HepG2 (cell line): ENCODE results near the gene CTDSP1. TPM values are rescaled to one million over a fixed set of nuclear protein-coding genes. Genes with fewer than 3 reads are reported as not detected.

Source experiments
- GTF2F1 ChIP-seq: fragments of 150-350 bp; IDR thresholded peaks from 2 replicates; pipeline ENCODE4 v1.6.1; 2014; ENCODE audit warnings: low read length
- HNRNPL ChIP-seq: fragments of 200-400 bp; formaldehyde crosslinking; IDR thresholded peaks from 2 replicates; pipeline ENCODE4 v1.6.1; 2017; ENCODE audit warnings: mild to moderate bottlenecking, low read depth, low read length
- KLF11 ChIP-seq: IDR thresholded peaks from 2 replicates; pipeline ENCODE4 v1.6.1; 2016; ENCODE audit warnings: missing compliant biosample characterization
- MAF1 ChIP-seq: sonication (generic); formaldehyde crosslinking; IDR thresholded peaks from 2 replicates; pipeline ENCODE4 v1.5.0; 2020; ENCODE audit warnings: missing genetic modification reagents, borderline replicate concordance
- ONECUT2 ChIP-seq: sonication (generic); formaldehyde crosslinking; IDR thresholded peaks from 2 replicates; pipeline ENCODE4 v1.4.0; 2020; ENCODE audit warnings: missing genetic modification reagents
- PHF5A ChIP-seq: IDR thresholded peaks from one replicate; pipeline ENCODE4 v1.6.1; 2018; ENCODE audit warnings: low read depth, missing genetic modification reagents; ENCODE audit not compliant: unreplicated experiment
- SRSF9 ChIP-seq: fragments of 200-400 bp; formaldehyde crosslinking; IDR thresholded peaks from 2 replicates; pipeline ENCODE4 v1.6.1; 2018; ENCODE audit warnings: borderline replicate concordance, mild to moderate bottlenecking, low read depth, low read length; ENCODE audit not compliant: insufficient read depth, poor library complexity, severe bottlenecking
- polyA plus RNA-seq, 8 experiments: library from polyadenylated mRNA; depleted of rRNA in 3 of 8; stranded (reverse) in 7 of 8; unstranded in 1 of 8; fragments of >200 nt; fragmentation: Illumina TruSeq in 4 of 8; extraction: Trizol in 4 of 8; gene quantifications; 2 replicates each; pipeline versions ENCODE4 v1.2.1 to v1.2.3, GENCODE V29; 2011 to 2016; ENCODE audit warnings: low read depth in 4 of 8, missing spikeins in 1 of 8, mixed read lengths in 1 of 8; ENCODE audit not compliant: insufficient read depth in 1 of 8
- total RNA-seq, 5 experiments: library from RNA; depleted of rRNA; stranded (reverse); fragments of >200 nt; fragmentation: Illumina TruSeq; extraction: Trizol; gene quantifications; 2 replicates each; pipeline ENCODE4 v1.2.3, GENCODE V29; 2016; ENCODE audit warnings: low read depth in 1 of 5
- TF ChIP-seq, protein P1 (sequence below): sonication (generic); formaldehyde crosslinking; IDR thresholded peaks from 2 replicates; pipeline ENCODE4 v1.4.0; 2020; ENCODE audit warnings: low read depth, missing genetic modification reagents
- TF ChIP-seq, protein P2 (sequence below): sonication (generic); formaldehyde crosslinking; IDR thresholded peaks from 2 replicates; pipeline ENCODE4 v1.5.1; 2020; ENCODE audit warnings: missing genetic modification reagents, mild to moderate bottlenecking, borderline replicate concordance
- TF ChIP-seq, protein P3 (sequence below): sonication (generic); formaldehyde crosslinking; IDR thresholded peaks from 2 replicates; pipeline ENCODE4 v1.4.0; 2020; ENCODE audit warnings: missing genetic modification reagents
- TF ChIP-seq, protein P4 (sequence below): sonication (generic); formaldehyde crosslinking; conservative IDR thresholded peaks from 2 replicates; pipeline ENCODE4 v1.4.0; 2020; ENCODE audit warnings: missing genetic modification reagents
- TF ChIP-seq, protein P5 (sequence below), 2 experiments: sonication (generic) in 1 of 2; formaldehyde crosslinking in 1 of 2; IDR thresholded peaks; 2 replicates each; pipeline versions ENCODE4 v1.4.0 to v1.6.1; 2016 to 2020; ENCODE audit warnings: borderline replicate concordance in 1 of 2, low read depth in 1 of 2, mild to moderate bottlenecking in 1 of 2, missing genetic modification reagents in 1 of 2

CTDSP1 gene
- total and polyA plus RNA-seq, 2 of the 13 experiments (the other 11 are each of a cell fraction or from before 2014, with no cell fraction given): 91.0 to 268 TPM

DNA sequence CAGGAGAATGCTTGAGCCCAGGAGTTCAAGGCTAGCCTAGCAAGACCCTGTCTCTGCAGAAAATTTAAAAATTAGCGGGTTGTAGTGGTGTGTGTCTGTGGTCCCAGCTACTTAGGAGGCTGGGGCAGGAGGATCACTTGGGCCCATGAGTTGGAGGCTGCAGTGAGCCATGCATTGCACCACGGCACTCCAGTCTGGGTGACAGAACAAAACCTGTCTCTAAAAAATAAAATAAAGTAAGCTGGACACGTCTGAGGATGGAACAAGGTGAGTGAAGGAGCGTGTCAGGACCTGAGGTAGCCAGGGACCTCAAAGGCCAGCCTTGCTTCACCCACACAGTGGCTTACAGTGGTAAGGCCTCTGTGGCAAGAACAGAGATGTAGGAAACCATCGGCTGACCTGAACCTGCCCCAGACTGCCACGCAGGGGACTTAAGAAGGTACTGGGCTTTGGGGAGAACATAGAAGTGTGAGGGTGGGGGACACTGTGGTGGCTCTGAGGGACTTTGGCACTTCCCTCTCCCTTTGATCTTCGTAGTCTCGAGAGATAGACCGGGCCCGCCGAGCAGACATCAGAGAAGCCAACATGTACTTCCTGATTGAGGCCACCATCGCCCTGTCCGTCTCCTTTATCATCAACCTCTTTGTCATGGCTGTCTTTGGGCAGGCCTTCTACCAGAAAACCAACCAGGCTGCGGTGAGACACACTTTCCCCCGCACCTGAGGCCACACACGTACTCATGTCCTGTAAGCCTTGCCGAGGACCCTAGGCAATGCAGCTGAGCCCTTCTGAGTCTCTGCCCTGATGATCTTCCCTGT, 10.1 kb upstream of the CTDSP1 start (continued):
- TF ChIP-seq SRSF9 (no peak), PHF5A (CRISPR knock-in tag) (no peak), MAF1 (CRISPR knock-in tag) (no peak), HNRNPL (no peak), ONECUT2 (no peak), KLF11 (CRISPR knock-in tag) (0 out of 2 replicates have a peak, but pooled peaks have one; percentile 39), GTF2F1 (no peak)
- TF ChIP-seq, protein P1, sequence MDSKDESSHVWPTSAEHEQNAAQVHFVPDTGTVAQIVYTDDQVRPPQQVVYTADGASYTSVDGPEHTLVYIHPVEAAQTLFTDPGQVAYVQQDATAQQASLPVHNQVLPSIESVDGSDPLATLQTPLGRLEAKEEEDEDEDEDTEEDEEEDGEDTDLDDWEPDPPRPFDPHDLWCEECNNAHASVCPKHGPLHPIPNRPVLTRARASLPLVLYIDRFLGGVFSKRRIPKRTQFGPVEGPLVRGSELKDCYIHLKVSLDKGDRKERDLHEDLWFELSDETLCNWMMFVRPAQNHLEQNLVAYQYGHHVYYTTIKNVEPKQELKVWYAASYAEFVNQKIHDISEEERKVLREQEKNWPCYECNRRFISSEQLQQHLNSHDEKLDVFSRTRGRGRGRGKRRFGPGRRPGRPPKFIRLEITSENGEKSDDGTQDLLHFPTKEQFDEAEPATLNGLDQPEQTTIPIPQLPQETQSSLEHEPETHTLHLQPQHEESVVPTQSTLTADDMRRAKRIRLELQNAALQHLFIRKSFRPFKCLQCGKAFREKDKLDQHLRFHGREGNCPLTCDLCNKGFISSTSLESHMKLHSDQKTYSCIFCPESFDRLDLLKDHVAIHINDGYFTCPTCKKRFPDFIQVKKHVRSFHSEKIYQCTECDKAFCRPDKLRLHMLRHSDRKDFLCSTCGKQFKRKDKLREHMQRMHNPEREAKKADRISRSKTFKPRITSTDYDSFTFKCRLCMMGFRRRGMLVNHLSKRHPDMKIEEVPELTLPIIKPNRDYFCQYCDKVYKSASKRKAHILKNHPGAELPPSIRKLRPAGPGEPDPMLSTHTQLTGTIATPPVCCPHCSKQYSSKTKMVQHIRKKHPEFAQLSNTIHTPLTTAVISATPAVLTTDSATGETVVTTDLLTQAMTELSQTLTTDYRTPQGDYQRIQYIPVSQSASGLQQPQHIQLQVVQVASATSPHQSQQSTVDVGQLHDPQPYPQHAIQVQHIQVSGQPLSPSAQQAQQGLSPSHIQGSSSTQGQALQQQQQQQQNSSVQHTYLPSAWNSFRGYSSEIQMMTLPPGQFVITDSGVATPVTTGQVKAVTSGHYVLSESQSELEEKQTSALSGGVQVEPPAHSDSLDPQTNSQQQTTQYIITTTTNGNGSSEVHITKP: peak; percentile 52; the same call in 1 of the 2 replicates
- TF ChIP-seq, protein P2, sequence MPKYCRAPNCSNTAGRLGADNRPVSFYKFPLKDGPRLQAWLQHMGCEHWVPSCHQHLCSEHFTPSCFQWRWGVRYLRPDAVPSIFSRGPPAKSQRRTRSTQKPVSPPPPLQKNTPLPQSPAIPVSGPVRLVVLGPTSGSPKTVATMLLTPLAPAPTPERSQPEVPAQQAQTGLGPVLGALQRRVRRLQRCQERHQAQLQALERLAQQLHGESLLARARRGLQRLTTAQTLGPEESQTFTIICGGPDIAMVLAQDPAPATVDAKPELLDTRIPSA (CRISPR knock-in tag): no peak
- TF ChIP-seq, protein P3, sequence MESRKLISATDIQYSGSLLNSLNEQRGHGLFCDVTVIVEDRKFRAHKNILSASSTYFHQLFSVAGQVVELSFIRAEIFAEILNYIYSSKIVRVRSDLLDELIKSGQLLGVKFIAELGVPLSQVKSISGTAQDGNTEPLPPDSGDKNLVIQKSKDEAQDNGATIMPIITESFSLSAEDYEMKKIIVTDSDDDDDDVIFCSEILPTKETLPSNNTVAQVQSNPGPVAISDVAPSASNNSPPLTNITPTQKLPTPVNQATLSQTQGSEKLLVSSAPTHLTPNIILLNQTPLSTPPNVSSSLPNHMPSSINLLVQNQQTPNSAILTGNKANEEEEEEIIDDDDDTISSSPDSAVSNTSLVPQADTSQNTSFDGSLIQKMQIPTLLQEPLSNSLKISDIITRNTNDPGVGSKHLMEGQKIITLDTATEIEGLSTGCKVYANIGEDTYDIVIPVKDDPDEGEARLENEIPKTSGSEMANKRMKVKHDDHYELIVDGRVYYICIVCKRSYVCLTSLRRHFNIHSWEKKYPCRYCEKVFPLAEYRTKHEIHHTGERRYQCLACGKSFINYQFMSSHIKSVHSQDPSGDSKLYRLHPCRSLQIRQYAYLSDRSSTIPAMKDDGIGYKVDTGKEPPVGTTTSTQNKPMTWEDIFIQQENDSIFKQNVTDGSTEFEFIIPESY: 0 out of 2 replicates have a peak, but pooled peaks have one; percentile 9
- TF ChIP-seq, protein P4, sequence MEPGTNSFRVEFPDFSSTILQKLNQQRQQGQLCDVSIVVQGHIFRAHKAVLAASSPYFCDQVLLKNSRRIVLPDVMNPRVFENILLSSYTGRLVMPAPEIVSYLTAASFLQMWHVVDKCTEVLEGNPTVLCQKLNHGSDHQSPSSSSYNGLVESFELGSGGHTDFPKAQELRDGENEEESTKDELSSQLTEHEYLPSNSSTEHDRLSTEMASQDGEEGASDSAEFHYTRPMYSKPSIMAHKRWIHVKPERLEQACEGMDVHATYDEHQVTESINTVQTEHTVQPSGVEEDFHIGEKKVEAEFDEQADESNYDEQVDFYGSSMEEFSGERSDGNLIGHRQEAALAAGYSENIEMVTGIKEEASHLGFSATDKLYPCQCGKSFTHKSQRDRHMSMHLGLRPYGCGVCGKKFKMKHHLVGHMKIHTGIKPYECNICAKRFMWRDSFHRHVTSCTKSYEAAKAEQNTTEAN (CRISPR knock-in tag): no peak
- TF ChIP-seq, protein P5, sequence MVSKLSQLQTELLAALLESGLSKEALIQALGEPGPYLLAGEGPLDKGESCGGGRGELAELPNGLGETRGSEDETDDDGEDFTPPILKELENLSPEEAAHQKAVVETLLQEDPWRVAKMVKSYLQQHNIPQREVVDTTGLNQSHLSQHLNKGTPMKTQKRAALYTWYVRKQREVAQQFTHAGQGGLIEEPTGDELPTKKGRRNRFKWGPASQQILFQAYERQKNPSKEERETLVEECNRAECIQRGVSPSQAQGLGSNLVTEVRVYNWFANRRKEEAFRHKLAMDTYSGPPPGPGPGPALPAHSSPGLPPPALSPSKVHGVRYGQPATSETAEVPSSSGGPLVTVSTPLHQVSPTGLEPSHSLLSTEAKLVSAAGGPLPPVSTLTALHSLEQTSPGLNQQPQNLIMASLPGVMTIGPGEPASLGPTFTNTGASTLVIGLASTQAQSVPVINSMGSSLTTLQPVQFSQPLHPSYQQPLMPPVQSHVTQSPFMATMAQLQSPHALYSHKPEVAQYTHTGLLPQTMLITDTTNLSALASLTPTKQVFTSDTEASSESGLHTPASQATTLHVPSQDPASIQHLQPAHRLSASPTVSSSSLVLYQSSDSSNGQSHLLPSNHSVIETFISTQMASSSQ (IDR thresholded peaks at IDR 0.05; ENCODE audit: low read depth): no peak
- TF ChIP-seq, protein P5 (CRISPR knock-in tag; IDR thresholded peaks at IDR 0.05; ENCODE audit: borderline replicate concordance): no peak
